Fibroblast of lung (primary cell): ENCODE results near the gene PALM.

Source experiments
- CTCF ChIP-seq, 2 donors: IDR thresholded peaks in 1 of 2; conservative IDR thresholded peaks in 1 of 2; 1 replicate in 1 of 2; 2 replicates in 1 of 2; pipeline ENCODE4 v1.5.1; 2011 to 2012; ENCODE audit warnings: low read length in 2 of 2, control low read depth in 1 of 2, inconsistent platforms in 1 of 2, low read depth in 1 of 2, mild to moderate bottlenecking in 1 of 2
- EZH2 ChIP-seq: IDR thresholded peaks from 2 replicates; pipeline ENCODE4 v1.5.1; 2012; ENCODE audit warnings: low read length, control low read depth, mild to moderate bottlenecking; ENCODE audit errors: missing control alignments

GRCh38 chr19:755063-755462 lies 46.3 kb downstream of the PALM start:
- no peak for TF ChIP-seq CTCF (conservative IDR thresholded peaks at IDR 0.05 in 1 of 2, IDR thresholded peaks at IDR 0.05 in 1 of 2; ENCODE audit: low read depth in 1 of 2, low read length in 2 of 2)
- no peak for TF ChIP-seq EZH2
